ENCODE data around the gene STRN. TPM values are rescaled to one million over a fixed set of nuclear protein-coding genes. Genes with fewer than 3 reads are reported as not detected.

STRN gene
- total and polyA plus RNA-seq, 9 of the 15 experiments (the other 6 are each of a cell fraction or from before 2014, with no cell fraction given), result 1.3 to 31.2 (median 20.0) TPM

GRCh38 chr2:36809069-36809445, 157.3 kb downstream of the STRN start:
- no peak for FAIRE-seq
- CTCF ChIA-PET (ENCODE audit: low intra/inter-chr PET ratio), result no interaction called here
- no TSS peak for BruUV-seq (replicated peaks)

DNA sequence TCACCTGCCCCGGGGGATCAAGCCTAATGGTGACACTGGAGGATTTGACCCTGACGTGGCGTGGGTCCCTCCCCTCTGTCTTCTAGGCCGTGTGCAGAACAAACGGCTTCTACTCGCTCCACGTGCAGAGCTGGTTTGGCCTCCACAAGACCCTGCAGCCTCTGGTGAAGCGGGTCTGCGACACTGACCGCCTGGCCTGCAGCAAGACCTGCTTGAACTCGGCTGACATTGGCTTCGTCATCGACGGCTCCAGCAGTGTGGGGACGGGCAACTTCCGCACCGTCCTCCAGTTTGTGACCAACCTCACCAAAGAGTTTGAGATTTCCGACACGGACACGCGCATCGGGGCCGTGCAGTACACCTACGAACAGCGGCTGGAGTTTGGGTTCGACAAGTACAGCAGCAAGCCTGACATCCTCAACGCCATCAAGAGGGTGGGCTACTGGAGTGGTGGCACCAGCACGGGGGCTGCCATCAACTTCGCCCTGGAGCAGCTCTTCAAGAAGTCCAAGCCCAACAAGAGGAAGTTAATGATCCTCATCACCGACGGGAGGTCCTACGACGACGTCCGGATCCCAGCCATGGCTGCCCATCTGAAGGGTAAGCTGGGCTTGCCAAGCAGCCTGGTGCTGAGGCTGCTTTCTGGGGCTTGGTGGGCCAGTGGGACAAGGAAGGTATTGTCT, 157.8 kb downstream of the STRN start:
- Histone ChIP-seq H4K20me1 (replicated peaks; ENCODE audit: control insufficient read depth, insufficient read depth, low read length) (no peaks in the 10 kb centered on the region), H3K27ac (ENCODE audit: extremely low read depth, low read depth, low read length) (no peak overlapping the region), H2AFZ (ENCODE audit: low read depth, low read length) (no peak overlapping the region), H3K9me3 (replicated peaks; ENCODE audit: control insufficient read depth, insufficient read depth, low read depth, low read length) (no peaks in the 10 kb centered on the region), H3K79me2 (ENCODE audit: control insufficient read depth, insufficient read depth, low read length) (no peaks in the 10 kb centered on the region), H3K36me3 (ENCODE audit: control insufficient read depth, insufficient read depth, low read length) (no peaks in the 10 kb centered on the region), H3K27me3 (ENCODE audit: control insufficient read depth in 2 of 2, insufficient read depth in 2 of 2, low read length in 2 of 2) (peaks cover 0 to 8% of the 10 kb centered on the region in 2 experiments; a peak in 2 of 5 replicates), H3K4me1 (replicated peaks in 1 of 2; ENCODE audit: control insufficient read depth in 2 of 2, insufficient read depth in 2 of 2, low read length in 2 of 2) (peaks cover 4 to 7% of the 10 kb centered on the region in 2 experiments; a peak in 2 of 5 replicates), H3K9me1 (ENCODE audit: control insufficient read depth, insufficient read depth, low read length) (no peaks in the 10 kb centered on the region), H3K4me3 (no peak overlapping the region), H3K9ac (ENCODE audit: insufficient read depth in 1 of 2, low read depth in 2 of 2, low read length in 2 of 2) (peak overlapping the region in 1 of 2 experiments; percentile 50; a peak in 1 of 4 replicates), H3K4me2 (ENCODE audit: insufficient read depth, low read length) (no peak overlapping the region)
- TF ChIP-seq OTX1 (CRISPR knock-in tag; IDR thresholded peaks at IDR 0.05) (no peak), E2F6 (IDR thresholded peaks at IDR 0.05; ENCODE audit: borderline replicate concordance in 1 of 2, extremely low read depth in 1 of 2, insufficient read depth in 1 of 2, insufficient read length in 1 of 2, low read depth in 1 of 2, low read length in 1 of 2, poor library complexity in 1 of 2, severe bottlenecking in 1 of 2) (peak in 1 of 2 experiments; percentile 9), FOXA3 (CRISPR knock-in tag; conservative IDR thresholded peaks at IDR 0.05 in 1 of 2, IDR thresholded peaks at IDR 0.05 in 1 of 2) (no peak), KAT7 (CRISPR knock-in tag; IDR thresholded peaks at IDR 0.05; ENCODE audit: borderline replicate concordance) (no peak)
- BruUV-seq (replicated peaks), result no TSS peak
- DNase-seq (ENCODE audit: extremely low read depth in 1 of 4, low spot score in 3 of 4), result no peak
- ChIA-PET POLR2A (no interaction called here), CTCF (ENCODE audit: low intra/inter-chr PET ratio) (no interaction called here)
- intact Hi-C loops (cut with micrococcal nuclease), result no loop called here
- whole genome bisulfite sequencing (ENCODE audit: insufficient coverage, low coverage, missing lambda C conversion rate), result 60% methylated on average over 29 of the region's 35 CpGs
- no peak for FAIRE-seq
- in situ Hi-C loops (cut with MboI), result no loop called here
- no peak for ATAC-seq

More at GRCh38 chr2:36809069-36809445, 157.3 kb downstream of the STRN start:
- Histone ChIP-seq H3K79me2 (ENCODE audit: control insufficient read depth, insufficient read depth, low read length) (no peaks in the 10 kb centered on the region), H4K20me1 (replicated peaks; ENCODE audit: control insufficient read depth, insufficient read depth, low read length) (no peaks in the 10 kb centered on the region), H3K4me1 (replicated peaks in 1 of 2; ENCODE audit: control insufficient read depth in 2 of 2, insufficient read depth in 2 of 2, low read length in 2 of 2) (peaks cover 4 to 7% of the 10 kb centered on the region in 2 experiments; a peak in 2 of 5 replicates), H3K27ac (ENCODE audit: extremely low read depth, low read depth, low read length) (no peak overlapping the region), H3K9ac (ENCODE audit: insufficient read depth in 1 of 2, low read depth in 2 of 2, low read length in 2 of 2) (no peak overlapping the region), H3K9me1 (ENCODE audit: control insufficient read depth, insufficient read depth, low read length) (no peaks in the 10 kb centered on the region), H3K4me2 (ENCODE audit: insufficient read depth, low read length) (no peak overlapping the region), H3K36me3 (ENCODE audit: control insufficient read depth, insufficient read depth, low read length) (no peaks in the 10 kb centered on the region), H3K4me3 (no peak overlapping the region), H3K9me3 (replicated peaks; ENCODE audit: control insufficient read depth, insufficient read depth, low read depth, low read length) (no peaks in the 10 kb centered on the region), H3K27me3 (ENCODE audit: control insufficient read depth in 2 of 2, insufficient read depth in 2 of 2, low read length in 2 of 2) (peaks cover 0 to 8% of the 10 kb centered on the region in 2 experiments; a peak in 2 of 5 replicates), H2AFZ (ENCODE audit: low read depth, low read length) (no peak overlapping the region)
- in situ Hi-C loops (cut with MboI), result no loop called here
- WGBS (ENCODE audit: insufficient coverage, low coverage, missing lambda C conversion rate), result 42% methylated on average over 3 of the region's 3 CpGs
- intact Hi-C loops (cut with micrococcal nuclease), result no loop called here
- no peak for DNase-seq (ENCODE audit: extremely low read depth in 1 of 4, low spot score in 3 of 4)
- POLR2A ChIA-PET, result interaction anchor here (0.9 kb wide), 1 partner anchor 14 kb away, joined by 4 read pairs; no protein-coding TSS in a partner anchor
- no peak for ATAC-seq
- TF ChIP-seq PTRF (tag; IDR thresholded peaks at IDR 0.05) (no peak), FOXM1 (IDR thresholded peaks at IDR 0.05; ENCODE audit: low read depth) (no peak), FOXM1 (CRISPR knock-in tag; IDR thresholded peaks at IDR 0.05; ENCODE audit: low read depth) (no peak), TCFL5 (CRISPR knock-in tag; conservative IDR thresholded peaks at IDR 0.05) (no peak), TAL1 (IDR thresholded peaks at IDR 0.05) (no peak)

Measured in K562 (cell line).